Vein endothelial cell (primary cell): ENCODE data around the gene PCSK6. TPM values are rescaled to one million over a fixed set of nuclear protein-coding genes. Genes with fewer than 3 reads are reported as not detected.

Experiments used
- total RNA-seq: library from RNA; depleted of rRNA; stranded (reverse); fragments of >200 nt; gene quantifications from 2 replicates; pipeline ENCODE4 v1.2.3, GENCODE V29; 2012

Gene PCSK6
- 1.6 and 3.3 TPM in 2 replicates for total RNA-seq

GRCh38 chr15:101489599-101490407 is at the start of gene PCSK6:
PCSK6 (minus strand) TSS chr15:101489707; CDS start chr15:101489670, 37 bp downstream.

GRCh38 chr15:101294731-101295606 is 194.5 kb downstream of the PCSK6 start, which contains the start of gene SNRPA1:
SNRPA1 (minus strand) TSS chr15:101295248; CDS start chr15:101295178, 70 bp downstream.

GRCh38 chr15:101277038-101277822 is 212.3 kb downstream of the PCSK6 start, which contains the start of gene SELENOS:
SELENOS (minus strand) TSS chr15:101277485; CDS start chr15:101277417, 68 bp downstream.

Other genes with a start within 250 kb of the PCSK6 start
- 49.1 and 58.5 TPM in 2 replicates for gene CHSY1, start 237.7 kb downstream of the PCSK6 start, total RNA-seq
- gene SELENOS, start 212.2 kb downstream of the PCSK6 start, total RNA-seq, result 45.1 and 56.6 TPM in 2 replicates
- 13.4 and 22.6 TPM in 2 replicates for gene SNRPA1, start 194.5 kb downstream of the PCSK6 start, total RNA-seq
- gene TM2D3, start 162.7 kb upstream of the PCSK6 start, total RNA-seq, result 33.3 and 39.8 TPM in 2 replicates
- 5.8 and 8.8 TPM in 2 replicates for gene TARS3, start 234.8 kb upstream of the PCSK6 start, total RNA-seq